ENCODE measurements around the gene MFSD2A. TPM values are rescaled to one million over a fixed set of nuclear protein-coding genes. Genes with fewer than 3 reads are reported as not detected.
"Not testable (repeated sequence)": the region's sequence is repeated elsewhere in the genome, so short reads cannot be mapped to it uniquely, and the experiment has no call there.

The MFSD2A gene
- total RNA-seq, 1 experiment from 2014 or later = 8.0 TPM

DNA sequence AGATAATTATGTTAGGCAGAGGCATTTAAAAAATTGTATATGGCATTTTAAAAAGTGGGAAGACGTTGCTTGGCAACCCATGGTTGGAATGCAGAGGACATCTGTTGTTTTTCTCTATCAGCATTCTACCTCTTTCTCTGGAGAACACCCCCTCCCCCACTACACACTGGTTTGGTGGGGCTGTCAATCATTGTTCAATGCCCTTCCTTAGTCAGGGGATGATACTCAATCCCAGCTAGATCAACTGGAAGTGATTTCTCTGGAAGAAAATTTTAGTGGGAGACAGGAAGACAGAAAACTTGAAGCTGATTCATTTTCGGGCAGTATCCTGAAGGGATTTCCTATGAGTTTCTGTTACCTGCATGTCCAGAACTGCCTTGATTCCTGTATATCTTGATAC, 49.9 kb downstream of the MFSD2A start:
- H3K4me3 ChIP-seq (replicated peaks in 1 of 2; ENCODE audit: low read depth in 1 of 2, low read length in 2 of 2) = no peak overlapping the region
- DNase-seq (ENCODE audit: low read depth, low spot score) = no peak
- no peak overlapping the region for H3K27ac ChIP-seq (ENCODE audit: low read depth, low read length)
- no peaks in the 10 kb centered on the region for H4K20me1 ChIP-seq (ENCODE audit: insufficient read depth)
- H3K4me2 ChIP-seq (ENCODE audit: low read length) = no peak overlapping the region
- ChIA-PET CTCF (interaction anchor here (0.5 kb wide), 1 partner anchor 330 kb away, joined by 3 read pairs; no protein-coding TSS in a partner anchor), POLR2A (no interaction called here), RAD21 (ENCODE audit: low non-redundant PET in 1 of 2, low total read pairs in 2 of 2, uncharacterized antibody in 2 of 2, unreplicated experiment in 2 of 2) (no interaction called here)
- no TSS peak for BruUV-seq (replicated peaks)
- H3K79me2 ChIP-seq (ENCODE audit: insufficient read depth, low read length) = no peaks in the 10 kb centered on the region
- no peaks in the 10 kb centered on the region for H3K9me3 ChIP-seq (ENCODE audit: control insufficient read depth in 1 of 2, insufficient read depth in 1 of 2, low read depth in 1 of 2, low read length in 2 of 2)
- no peak overlapping the region for H2AFZ ChIP-seq (ENCODE audit: low read depth, low read length, poor library complexity, severe bottlenecking)
- H3K9me2 ChIP-seq (ENCODE audit: insufficient read depth) = no peaks in the 10 kb centered on the region
- H3K27me3 ChIP-seq (ENCODE audit: insufficient read depth, low read length) = no peaks in the 10 kb centered on the region
- ATAC-seq = no peak
- H3K4me1 ChIP-seq (ENCODE audit: control insufficient read depth in 1 of 2, insufficient read depth in 2 of 2, low read length in 2 of 2) = no peaks in the 10 kb centered on the region
- no peaks in the 10 kb centered on the region for H3K36me3 ChIP-seq (ENCODE audit: control insufficient read depth in 1 of 2, insufficient read depth in 2 of 2, low read length in 2 of 2)
- intact Hi-C loops (cut with micrococcal nuclease) = no loop called here
- H3K9ac ChIP-seq (ENCODE audit: low read length) = no peak overlapping the region
- TF ChIP-seq RAD21 (IDR thresholded peaks at IDR 0.05; ENCODE audit: low read depth) (no peak), FOSL1 (IDR thresholded peaks at IDR 0.05; ENCODE audit: low read depth) (no peak), JUND (IDR thresholded peaks at IDR 0.05) (no peak), TCF7L2 (IDR thresholded peaks at IDR 0.05; ENCODE audit: borderline replicate concordance, extremely low read depth, insufficient read depth, insufficient read length) (no peak), EZH2 (IDR thresholded peaks at IDR 0.05) (no peak), POLR2A (IDR thresholded peaks at IDR 0.05; ENCODE audit: borderline replicate concordance, extremely low read depth, insufficient read depth, insufficient read length) (no peak), CBX3 (IDR thresholded peaks at IDR 0.05; ENCODE audit: low read depth) (no peak), POLR2AphosphoS5 (IDR thresholded peaks at IDR 0.05; ENCODE audit: low read depth, low read length) (no peak)
- TF ChIP-seq, protein P1, sequence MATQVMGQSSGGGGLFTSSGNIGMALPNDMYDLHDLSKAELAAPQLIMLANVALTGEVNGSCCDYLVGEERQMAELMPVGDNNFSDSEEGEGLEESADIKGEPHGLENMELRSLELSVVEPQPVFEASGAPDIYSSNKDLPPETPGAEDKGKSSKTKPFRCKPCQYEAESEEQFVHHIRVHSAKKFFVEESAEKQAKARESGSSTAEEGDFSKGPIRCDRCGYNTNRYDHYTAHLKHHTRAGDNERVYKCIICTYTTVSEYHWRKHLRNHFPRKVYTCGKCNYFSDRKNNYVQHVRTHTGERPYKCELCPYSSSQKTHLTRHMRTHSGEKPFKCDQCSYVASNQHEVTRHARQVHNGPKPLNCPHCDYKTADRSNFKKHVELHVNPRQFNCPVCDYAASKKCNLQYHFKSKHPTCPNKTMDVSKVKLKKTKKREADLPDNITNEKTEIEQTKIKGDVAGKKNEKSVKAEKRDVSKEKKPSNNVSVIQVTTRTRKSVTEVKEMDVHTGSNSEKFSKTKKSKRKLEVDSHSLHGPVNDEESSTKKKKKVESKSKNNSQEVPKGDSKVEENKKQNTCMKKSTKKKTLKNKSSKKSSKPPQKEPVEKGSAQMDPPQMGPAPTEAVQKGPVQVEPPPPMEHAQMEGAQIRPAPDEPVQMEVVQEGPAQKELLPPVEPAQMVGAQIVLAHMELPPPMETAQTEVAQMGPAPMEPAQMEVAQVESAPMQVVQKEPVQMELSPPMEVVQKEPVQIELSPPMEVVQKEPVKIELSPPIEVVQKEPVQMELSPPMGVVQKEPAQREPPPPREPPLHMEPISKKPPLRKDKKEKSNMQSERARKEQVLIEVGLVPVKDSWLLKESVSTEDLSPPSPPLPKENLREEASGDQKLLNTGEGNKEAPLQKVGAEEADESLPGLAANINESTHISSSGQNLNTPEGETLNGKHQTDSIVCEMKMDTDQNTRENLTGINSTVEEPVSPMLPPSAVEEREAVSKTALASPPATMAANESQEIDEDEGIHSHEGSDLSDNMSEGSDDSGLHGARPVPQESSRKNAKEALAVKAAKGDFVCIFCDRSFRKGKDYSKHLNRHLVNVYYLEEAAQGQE (IDR thresholded peaks at IDR 0.05; ENCODE audit: low read depth) = no peak

DNA sequence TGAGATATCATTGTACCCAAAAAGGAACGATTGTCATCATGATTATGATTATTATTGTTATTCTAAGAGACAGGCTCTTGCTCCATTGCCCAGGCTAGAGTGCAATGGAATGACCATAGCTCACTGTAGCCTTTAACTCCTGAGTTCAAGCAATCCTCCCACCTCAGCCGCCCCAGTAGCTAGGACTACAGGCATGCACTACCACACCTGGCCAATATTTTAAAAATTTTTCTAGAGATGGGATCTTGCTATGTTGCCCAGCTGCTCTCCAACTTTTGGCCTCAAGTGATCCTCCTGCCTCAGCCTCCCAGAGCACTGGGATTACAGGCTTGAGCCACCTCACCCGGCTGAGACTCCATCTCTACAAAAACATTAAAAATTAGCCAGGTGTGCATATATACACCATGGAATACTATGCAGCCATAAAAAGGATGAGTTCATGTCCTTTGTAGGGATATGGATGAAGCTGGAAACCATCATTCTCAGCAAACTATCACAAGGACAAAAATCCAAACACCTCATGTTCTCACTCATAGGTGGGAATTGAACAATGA, 52.6 kb downstream of the MFSD2A start:
- H3K9ac ChIP-seq (ENCODE audit: low read length); H3K27me3 ChIP-seq (ENCODE audit: insufficient read depth, low read length); H3K4me2 ChIP-seq (ENCODE audit: low read length); RAD21 ChIA-PET (ENCODE audit: low non-redundant PET in 1 of 2, low total read pairs in 2 of 2, uncharacterized antibody in 2 of 2, unreplicated experiment in 2 of 2); H3K79me2 ChIP-seq (ENCODE audit: insufficient read depth, low read length); H3K4me3 ChIP-seq (replicated peaks in 1 of 2; ENCODE audit: low read depth in 1 of 2, low read length in 2 of 2); intact Hi-C loops (cut with micrococcal nuclease); H3K4me1 ChIP-seq (ENCODE audit: control insufficient read depth in 1 of 2, insufficient read depth in 2 of 2, low read length in 2 of 2); ATAC-seq; H3K9me2 ChIP-seq (ENCODE audit: insufficient read depth); H3K27ac ChIP-seq (ENCODE audit: low read depth, low read length); H3K36me3 ChIP-seq (ENCODE audit: control insufficient read depth in 1 of 2, insufficient read depth in 2 of 2, low read length in 2 of 2); POLR2A ChIA-PET; DNase-seq (ENCODE audit: low read depth, low spot score); H2AFZ ChIP-seq (ENCODE audit: low read depth, low read length, poor library complexity, severe bottlenecking); H4K20me1 ChIP-seq (ENCODE audit: insufficient read depth); BruUV-seq (replicated peaks); CTCF ChIA-PET; H3K9me3 ChIP-seq (ENCODE audit: control insufficient read depth in 1 of 2, insufficient read depth in 1 of 2, low read depth in 1 of 2, low read length in 2 of 2): not testable (repeated sequence)
